Body of pancreas (tissue), 4 donors: ENCODE data around the gene KLK2. TPM values are rescaled to one million over a fixed set of nuclear protein-coding genes. Genes with fewer than 3 reads are reported as not detected.

Experiments used
- ATAC-seq: fragments of 150-250 bp; one replicate; pipeline ENCODE4 v1.9.1; 2016
- DNase-seq, 4 donors: peaks; one replicate each; pipeline ENCODE4 v3.0.0-alpha.2; 2019
- H3K27ac ChIP-seq, 4 donors: fragments of 200-600 bp; sonication (generic); 1 replicate in 3 of 4; 2 replicates in 1 of 4; pipeline versions ENCODE4 v1.5.1 to v1.6.1; 2016 to 2019; ENCODE audit warnings: mild to moderate bottlenecking in 1 of 4, mixed read lengths in 1 of 4, moderate library complexity in 1 of 4
- H3K27me3 ChIP-seq, 2 donors: fragments of 200-600 bp; sonication (generic); one replicate each; pipeline ENCODE4 v1.6.0; 2016; ENCODE audit warnings: mild to moderate bottlenecking in 1 of 2
- H3K36me3 ChIP-seq, 2 donors: fragments of 200-600 bp; sonication (generic); replicated peaks in 1 of 2; 2 replicates each; pipeline ENCODE4 v1.5.1; 2016; ENCODE audit warnings: low read depth in 2 of 2; ENCODE audit not compliant: insufficient read depth in 1 of 2
- H3K4me1 ChIP-seq: fragments of 200-600 bp; sonication (generic); one replicate; pipeline ENCODE4 v1.6.0; 2016
- H3K4me3 ChIP-seq, 2 donors: fragments of 200-600 bp; sonication (generic); 1 replicate in 1 of 2; 2 replicates in 1 of 2; pipeline ENCODE4 v1.5.1; 2016 to 2019
- H3K9me3 ChIP-seq, 3 donors: fragments of 200-600 bp; sonication (generic); 1 replicate in 2 of 3; 2 replicates in 1 of 3; pipeline ENCODE4 v1.5.1; 2016
- POLR2A ChIP-seq, 3 donors: fragments of 450-650 bp; IDR thresholded peaks; one replicate each; pipeline ENCODE4 v1.6.1; 2016; ENCODE audit warnings: antibody characterized with exemption in 3 of 3, mild to moderate bottlenecking in 2 of 3
- WGBS, 2 donors: methylation state at CpG; one replicate each; pipeline ENCODE4 v1.1.5; 2017; 5-methylcytosine and 5-hydroxymethylcytosine counted together
- intact Hi-C: fragments of 100-400 bp; cut with DNase I; formaldehyde crosslinking; loops from one replicate; pipeline ENCODE4 v1.15.1; 2023
- total RNA-seq, 2 donors: library from RNA; depleted of rRNA; stranded (reverse); fragments of >200 nt; gene quantifications; one replicate each; pipeline ENCODE4 v1.1.0, GENCODE V29; 2016
- TF ChIP-seq, protein P1 (sequence below), 7 experiments: fragments of 450-650 bp in 4 of 7; fragments of 200-600 bp in 3 of 7; sonication (generic) in 3 of 7; IDR thresholded peaks; one replicate each; pipeline ENCODE4 v1.5.1; 2016 to 2019; ENCODE audit warnings: antibody characterized with exemption in 7 of 7

Gene KLK2
- total RNA-seq, 2 donors from 2014 or later = not detected

GRCh38 chr19:50837300-50837699 lies 35.9 kb upstream of the KLK2 start:
- Histone ChIP-seq H3K4me1 (peaks cover 14% of the 10 kb centered on the region), H3K27me3 (no peaks in the 10 kb centered on the region), H3K27ac (no peak overlapping the region), H3K4me3 (no peak overlapping the region), H3K36me3 (no peaks in the 10 kb centered on the region), H3K9me3 (no peaks in the 10 kb centered on the region)
- WGBS, 2 donors = 51 to 82% methylated on average over 10 of the region's 10 CpGs
- ATAC-seq = no peak
- intact Hi-C loops = no loop called here
- DNase-seq = no peak
- TF ChIP-seq, protein P1, sequence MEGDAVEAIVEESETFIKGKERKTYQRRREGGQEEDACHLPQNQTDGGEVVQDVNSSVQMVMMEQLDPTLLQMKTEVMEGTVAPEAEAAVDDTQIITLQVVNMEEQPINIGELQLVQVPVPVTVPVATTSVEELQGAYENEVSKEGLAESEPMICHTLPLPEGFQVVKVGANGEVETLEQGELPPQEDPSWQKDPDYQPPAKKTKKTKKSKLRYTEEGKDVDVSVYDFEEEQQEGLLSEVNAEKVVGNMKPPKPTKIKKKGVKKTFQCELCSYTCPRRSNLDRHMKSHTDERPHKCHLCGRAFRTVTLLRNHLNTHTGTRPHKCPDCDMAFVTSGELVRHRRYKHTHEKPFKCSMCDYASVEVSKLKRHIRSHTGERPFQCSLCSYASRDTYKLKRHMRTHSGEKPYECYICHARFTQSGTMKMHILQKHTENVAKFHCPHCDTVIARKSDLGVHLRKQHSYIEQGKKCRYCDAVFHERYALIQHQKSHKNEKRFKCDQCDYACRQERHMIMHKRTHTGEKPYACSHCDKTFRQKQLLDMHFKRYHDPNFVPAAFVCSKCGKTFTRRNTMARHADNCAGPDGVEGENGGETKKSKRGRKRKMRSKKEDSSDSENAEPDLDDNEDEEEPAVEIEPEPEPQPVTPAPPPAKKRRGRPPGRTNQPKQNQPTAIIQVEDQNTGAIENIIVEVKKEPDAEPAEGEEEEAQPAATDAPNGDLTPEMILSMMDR (IDR thresholded peaks at IDR 0.05) = no peak
- no peak for TF ChIP-seq POLR2A (IDR thresholded peaks at IDR 0.05)

DNA sequence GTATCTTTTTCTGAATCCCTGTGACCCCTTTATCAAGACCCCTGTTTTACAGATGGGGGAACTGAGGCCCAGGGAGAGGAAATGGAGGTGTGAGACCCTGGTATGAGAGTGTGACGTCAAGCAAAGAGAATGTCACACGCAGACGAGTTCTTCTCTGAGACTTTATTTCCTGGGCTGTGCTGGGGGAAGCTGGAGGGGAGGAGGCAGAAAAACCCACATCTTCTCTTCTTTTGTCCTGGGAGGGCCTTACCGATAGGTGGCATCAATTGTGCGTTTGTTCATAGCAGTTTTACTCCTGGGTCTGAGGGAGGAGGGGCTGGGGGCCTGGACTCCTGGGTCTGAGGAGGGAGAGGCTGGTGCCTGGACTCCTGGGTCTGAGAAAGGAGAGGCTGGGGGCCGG lies 35.0 kb upstream of the KLK2 start:
- H3K27me3 ChIP-seq = no peaks in the 10 kb centered on the region
- H3K27ac ChIP-seq = no peak overlapping the region
- H3K4me3 ChIP-seq = no peak overlapping the region
- 32 to 49% methylated on average over 6 of the region's 6 CpGs for WGBS, 2 donors
- DNase-seq (no peak), ATAC-seq (no peak)
- H3K36me3 ChIP-seq = no peaks in the 10 kb centered on the region
- H3K9me3 ChIP-seq = no peaks in the 10 kb centered on the region
- peaks cover 14% of the 10 kb centered on the region for H3K4me1 ChIP-seq
- TF ChIP-seq POLR2A (IDR thresholded peaks at IDR 0.05) = no peak
- TF ChIP-seq, protein P1 (IDR thresholded peaks at IDR 0.05) = no peak
- intact Hi-C loops = no loop called here

DNA sequence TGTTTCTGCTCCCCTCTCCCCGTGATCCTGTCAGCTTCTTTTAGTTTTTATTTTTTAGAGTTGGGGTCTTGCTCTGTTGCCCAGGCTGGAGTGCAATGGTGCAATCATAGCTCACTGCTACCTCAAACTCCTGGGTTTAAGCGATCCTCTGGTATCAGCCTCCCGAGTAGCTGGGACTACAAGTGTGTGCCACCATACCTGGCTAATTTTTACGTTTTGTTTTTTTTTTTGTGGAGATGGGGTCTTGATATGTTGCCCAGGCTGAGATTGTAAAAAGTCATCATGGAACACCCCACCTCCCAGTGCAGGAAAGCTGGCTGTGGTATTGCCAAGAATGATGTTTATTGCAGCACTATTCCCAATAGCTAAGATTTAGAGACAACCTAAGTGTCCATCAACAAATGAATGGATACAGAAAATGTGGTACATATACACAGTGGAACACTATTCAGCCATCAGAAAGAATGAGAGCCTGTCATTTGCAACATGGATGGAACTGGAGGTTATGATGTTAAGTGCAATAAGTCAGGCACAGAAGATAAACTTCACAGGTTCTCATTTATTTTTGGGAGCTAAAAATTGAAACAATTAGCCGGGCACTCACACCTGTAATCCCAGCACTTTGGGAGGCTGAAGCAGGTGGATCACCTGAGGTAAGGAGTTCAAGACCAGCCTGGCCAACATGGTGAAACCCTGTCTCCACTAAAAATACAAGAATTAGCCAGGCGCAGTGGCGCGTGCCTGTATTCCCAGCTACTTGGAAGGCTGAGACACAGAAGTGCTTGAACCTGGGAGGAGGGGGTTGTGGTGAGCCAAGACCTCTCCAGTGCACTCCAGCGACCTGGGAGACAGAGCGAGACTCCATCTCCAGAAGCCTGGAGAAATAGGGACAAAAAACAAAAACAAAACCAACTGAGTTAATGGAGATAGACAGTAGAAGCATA lies 33.3 kb upstream of the KLK2 start:
- no peak for ATAC-seq
- H3K4me3 ChIP-seq = no peak overlapping the region
- H3K4me1 ChIP-seq = peaks cover 12% of the 10 kb centered on the region
- H3K36me3 ChIP-seq = no peaks in the 10 kb centered on the region
- DNase-seq = no peak
- H3K27me3 ChIP-seq = no peaks in the 10 kb centered on the region
- intact Hi-C loops = no loop called here
- H3K9me3 ChIP-seq = peaks cover 0 to 10% (median 0%) of the 10 kb centered on the region in 3 donors
- no peak overlapping the region for H3K27ac ChIP-seq
- TF ChIP-seq, protein P1 (IDR thresholded peaks at IDR 0.05) = no peak
- TF ChIP-seq POLR2A (IDR thresholded peaks at IDR 0.05) = no peak
- WGBS, 2 donors = 68 to 72% methylated on average over 10 of the region's 10 CpGs

DNA sequence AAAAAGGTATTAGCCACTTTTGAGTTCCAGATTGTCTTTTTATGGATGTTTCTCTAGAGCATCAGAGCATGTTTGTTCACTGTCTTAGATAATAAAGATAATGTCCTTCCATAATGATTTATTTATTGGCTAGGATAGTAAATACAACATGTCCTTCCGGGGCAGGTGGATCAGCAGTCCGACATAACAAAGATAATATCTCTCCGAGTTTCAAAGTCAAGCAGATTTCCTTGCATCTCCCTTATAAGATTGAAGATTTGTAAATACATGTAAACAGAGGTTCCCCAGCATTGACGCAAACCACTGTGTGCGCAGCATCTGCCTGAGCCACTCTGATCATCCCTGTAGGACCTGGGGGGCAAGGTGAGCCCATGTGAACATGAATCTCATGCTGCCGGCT lies 31.1 kb upstream of the KLK2 start:
- ATAC-seq (no peak), DNase-seq (no peak)
- intact Hi-C loops = no loop called here
- TF ChIP-seq POLR2A (IDR thresholded peaks at IDR 0.05) = no peak
- TF ChIP-seq, protein P1 (IDR thresholded peaks at IDR 0.05) = no peak
- H3K27ac ChIP-seq = no peak overlapping the region
- H3K4me3 ChIP-seq = no peak overlapping the region
- WGBS, 2 donors = 57 to 61% methylated on average over 6 of the region's 6 CpGs
- no peaks in the 10 kb centered on the region for H3K36me3 ChIP-seq
- no peaks in the 10 kb centered on the region for H3K27me3 ChIP-seq
- H3K9me3 ChIP-seq = peaks cover 0 to 10% (median 0%) of the 10 kb centered on the region in 3 donors
- H3K4me1 ChIP-seq = no peaks in the 10 kb centered on the region
